H9 (cell line): ENCODE measurements around the gene TSPAN31. TPM values are rescaled to one million over a fixed set of nuclear protein-coding genes. Genes with fewer than 3 reads are reported as not detected.

ENCODE experiments used
- DNase-seq: peaks from one replicate; pipeline ENCODE4 v3.0.0-alpha.2; 2017
- H2AFZ ChIP-seq: one replicate; pipeline ENCODE4 v1.6.1; 2013; ENCODE audit warnings: mild to moderate bottlenecking, low read length, control low read depth, moderate library complexity
- H2AK5ac ChIP-seq: 2 replicates; pipeline ENCODE4 v1.6.1; 2013; ENCODE audit warnings: low read length, control low read depth, mixed read lengths; ENCODE audit not compliant: insufficient read length
- H2BK120ac ChIP-seq: one replicate; pipeline ENCODE4 v1.6.1; 2013; ENCODE audit warnings: low read depth, mild to moderate bottlenecking, low read length, control low read depth, inconsistent platforms; ENCODE audit not compliant: poor library complexity, severe bottlenecking
- H2BK12ac ChIP-seq: 2 replicates; pipeline ENCODE4 v1.6.1; 2013; ENCODE audit warnings: low read length, control low read depth, mixed read lengths, low read depth; ENCODE audit not compliant: insufficient read length
- H2BK15ac ChIP-seq: 2 replicates; pipeline ENCODE4 v1.6.1; 2013; ENCODE audit warnings: low read depth, low read length, control low read depth
- H2BK20ac ChIP-seq: one replicate; pipeline ENCODE4 v1.6.1; 2013; ENCODE audit warnings: low read depth, mild to moderate bottlenecking, low read length, control low read depth, inconsistent platforms; ENCODE audit not compliant: poor library complexity, severe bottlenecking
- H2BK5ac ChIP-seq: 2 replicates; pipeline ENCODE4 v1.6.1; 2013; ENCODE audit warnings: low read length, control low read depth, mixed read lengths; ENCODE audit not compliant: insufficient read length
- H3K14ac ChIP-seq: 2 replicates; pipeline ENCODE4 v1.6.1; 2013; ENCODE audit warnings: low read length, control low read depth; ENCODE audit not compliant: insufficient read depth
- H3K18ac ChIP-seq: 2 replicates; pipeline ENCODE4 v1.6.1; 2013; ENCODE audit warnings: low read depth, mild to moderate bottlenecking, mixed read lengths, low read length, control low read depth; ENCODE audit not compliant: insufficient read length
- H3K23ac ChIP-seq: 2 replicates; pipeline ENCODE4 v1.6.1; 2013; ENCODE audit warnings: low read length, control low read depth, mixed read lengths, low read depth; ENCODE audit not compliant: insufficient read length
- H3K23me2 ChIP-seq: 2 replicates; pipeline ENCODE4 v1.6.1; 2013; ENCODE audit warnings: low read depth, mild to moderate bottlenecking, mixed read lengths, low read length, control low read depth; ENCODE audit not compliant: insufficient read length, poor library complexity, severe bottlenecking
- H3K27ac ChIP-seq: 2 replicates; pipeline ENCODE4 v1.5.1; 2013; ENCODE audit warnings: low read length, control low read depth, mixed read lengths, low read depth; ENCODE audit not compliant: insufficient read length
- H3K27me3 ChIP-seq: 2 replicates; pipeline ENCODE4 v1.6.1; 2013; ENCODE audit warnings: low read length, control low read depth, inconsistent platforms; ENCODE audit not compliant: insufficient read depth
- H3K4ac ChIP-seq: 2 replicates; pipeline ENCODE4 v1.6.1; 2013; ENCODE audit warnings: low read depth, mild to moderate bottlenecking, control low read depth, inconsistent platforms, low read length, moderate library complexity
- H3K4me1 ChIP-seq: 2 replicates; pipeline ENCODE4 v1.6.1; 2013; ENCODE audit warnings: low read length, control low read depth, inconsistent platforms; ENCODE audit not compliant: insufficient read depth
- H3K4me2 ChIP-seq: 2 replicates; pipeline ENCODE4 v1.6.1; 2013; ENCODE audit warnings: low read length, control low read depth, mixed read lengths; ENCODE audit not compliant: insufficient read length, insufficient read depth
- H3K56ac ChIP-seq: 2 replicates; pipeline ENCODE4 v1.6.1; 2013; ENCODE audit warnings: low read depth, mild to moderate bottlenecking, mixed read lengths, low read length, control low read depth; ENCODE audit not compliant: insufficient read length
- H3K79me1 ChIP-seq: 2 replicates; pipeline ENCODE4 v1.6.1; 2013; ENCODE audit warnings: low read depth, mild to moderate bottlenecking, moderate library complexity, low read length, control low read depth, inconsistent platforms; ENCODE audit not compliant: insufficient read depth, poor library complexity, severe bottlenecking
- H3K79me2 ChIP-seq: 2 replicates; pipeline ENCODE4 v1.6.1; 2013; ENCODE audit warnings: low read length, control low read depth, inconsistent platforms; ENCODE audit not compliant: insufficient read depth
- H3K9ac ChIP-seq: 2 replicates; pipeline ENCODE4 v1.6.1; 2013; ENCODE audit warnings: low read length, control low read depth, mixed read lengths; ENCODE audit not compliant: insufficient read length; ENCODE audit errors: extremely low read depth
- H3K9me3 ChIP-seq: one replicate; pipeline ENCODE4 v1.6.1; 2013; ENCODE audit warnings: low read depth, low read length, inconsistent platforms; ENCODE audit not compliant: control insufficient read depth
- H3T11ph ChIP-seq: one replicate; pipeline ENCODE4 v1.6.1; 2013; ENCODE audit warnings: mild to moderate bottlenecking, low read length, control low read depth, inconsistent platforms
- H4K20me1 ChIP-seq: one replicate; pipeline ENCODE4 v1.6.1; 2013; ENCODE audit not compliant: control insufficient read depth, insufficient read length, insufficient read depth
- H4K5ac ChIP-seq: 2 replicates; pipeline ENCODE4 v1.6.1; 2013; ENCODE audit warnings: low read depth, mild to moderate bottlenecking, mixed read lengths, low read length, control low read depth; ENCODE audit not compliant: insufficient read length
- H4K8ac ChIP-seq: replicated peaks from 2 replicates; pipeline ENCODE4 v1.6.1; 2013; ENCODE audit warnings: low read length, control low read depth, mixed read lengths, low read depth; ENCODE audit not compliant: insufficient read length
- H4K91ac ChIP-seq: 2 replicates; pipeline ENCODE4 v1.6.1; 2013; ENCODE audit warnings: low read depth, mild to moderate bottlenecking, moderate library complexity, mixed read lengths, low read length, control low read depth; ENCODE audit not compliant: insufficient read length
- H3K27ac Mint-ChIP-seq, 3 experiments: 2 replicates in 2 of 3; 3 replicates in 1 of 3; pipeline ENCODE4 v1.8.0; 2020 to 2021; ENCODE audit warnings: mixed read lengths in 3 of 3, mild to moderate bottlenecking in 1 of 3, moderate library complexity in 1 of 3
- H3K27me3 Mint-ChIP-seq: 2 replicates; pipeline ENCODE4 v1.8.0; 2021; ENCODE audit warnings: low read depth, mild to moderate bottlenecking, moderate library complexity, mixed read lengths
- H3K36me3 Mint-ChIP-seq, 3 experiments: 2 replicates in 2 of 3; 3 replicates in 1 of 3; pipeline ENCODE4 v1.8.0; 2020 to 2021; ENCODE audit warnings: low read depth in 3 of 3, mixed read lengths in 3 of 3; ENCODE audit not compliant: insufficient read depth in 1 of 3
- H3K4me1 Mint-ChIP-seq, 2 experiments: 2 replicates each; pipeline ENCODE4 v1.8.0; 2020; ENCODE audit warnings: mixed read lengths in 2 of 2
- H3K4me3 Mint-ChIP-seq, 2 experiments: 2 replicates in 1 of 2; 3 replicates in 1 of 2; pipeline ENCODE4 v1.8.0; 2020 to 2021; ENCODE audit warnings: mild to moderate bottlenecking in 2 of 2, mixed read lengths in 2 of 2, moderate library complexity in 1 of 2
- H3K9me3 Mint-ChIP-seq, 2 experiments: 2 replicates in 1 of 2; 3 replicates in 1 of 2; pipeline ENCODE4 v1.8.0; 2020; ENCODE audit warnings: mild to moderate bottlenecking in 2 of 2, mixed read lengths in 2 of 2, moderate library complexity in 1 of 2
- WGBS: extraction: QIAGEN DNeasy Blood & Tissue Kit; methylation state at CpG from one replicate; pipeline ENCODE4 v1.1.7; 2013; ENCODE audit warnings: missing lambda C conversion rate, low lambda C conversion rate, mixed read lengths; ENCODE audit not compliant: insufficient read length; ENCODE audit errors: extremely low coverage; 5-methylcytosine and 5-hydroxymethylcytosine counted together
- total RNA-seq: library from RNA; stranded (reverse); gene quantifications from 2 replicates; pipeline ENCODE4 v1.2.1, GENCODE V29; 2021
- TF ChIP-seq, protein P1 (sequence below): fragments of 200-600 bp; sonication (generic); conservative IDR thresholded peaks from 3 replicates; pipeline ENCODE4 v1.8.0; 2021; ENCODE audit warnings: antibody characterized with exemption, mild to moderate bottlenecking

Gene TSPAN31
- total RNA-seq, 1 experiment from 2014 or later: 20.0 TPM

DNA sequence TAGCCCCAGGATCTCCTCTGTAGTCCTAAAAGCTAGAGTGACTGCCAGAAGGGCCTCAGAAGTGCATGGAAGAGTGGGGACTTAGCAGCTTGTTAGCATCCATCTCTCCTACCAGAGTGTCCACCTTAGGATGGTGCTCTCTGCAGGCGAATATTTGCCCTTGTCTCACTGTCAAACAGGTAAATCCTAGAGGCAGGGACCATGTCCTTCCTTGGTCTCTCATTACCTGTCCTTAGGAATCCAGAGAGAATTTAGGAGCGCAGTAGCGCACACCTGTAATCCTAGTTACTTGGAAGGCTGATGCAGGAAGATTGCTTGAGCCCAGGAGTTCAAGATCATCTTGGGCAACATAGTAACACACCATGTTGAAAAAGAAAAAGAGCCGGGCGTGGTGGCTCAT is 27.7 kb upstream of the TSPAN31 start:
- H2BK120ac ChIP-seq: no peak overlapping the region
- no peaks in the 10 kb centered on the region for H3K9me3 ChIP-seq
- DNase-seq: no peak
- H3K79me1 ChIP-seq: no peaks in the 10 kb centered on the region
- H2BK12ac ChIP-seq: no peak overlapping the region
- no peak overlapping the region for H3T11ph ChIP-seq
- no peak overlapping the region for H2BK5ac ChIP-seq
- H3K9ac ChIP-seq: no peak overlapping the region
- H3K4me1 ChIP-seq: no peaks in the 10 kb centered on the region
- H3K79me2 ChIP-seq: no peaks in the 10 kb centered on the region
- H2AFZ ChIP-seq: no peak overlapping the region
- WGBS: no CpG with 5 or more reads among the region's 5 CpGs
- H3K27me3 ChIP-seq: no peaks in the 10 kb centered on the region
- no peaks in the 10 kb centered on the region for H4K20me1 ChIP-seq
- no peak overlapping the region for H3K4me2 ChIP-seq
- H3K4ac ChIP-seq: no peak overlapping the region
- H4K91ac ChIP-seq: no peak overlapping the region
- H3K4me3 Mint-ChIP-seq: no peak overlapping the region
- no peak overlapping the region for H2AK5ac ChIP-seq
- peaks cover 16 to 53% (median 24%) of the 10 kb centered on the region in 3 experiments for H3K36me3 Mint-ChIP-seq
- H3K14ac ChIP-seq: no peak overlapping the region
- H3K4me1 Mint-ChIP-seq: no peaks in the 10 kb centered on the region
- H2BK15ac ChIP-seq: no peak overlapping the region
- no peaks in the 10 kb centered on the region for H3K23me2 ChIP-seq
- no peak overlapping the region for H4K5ac ChIP-seq
- no peak overlapping the region for H4K8ac ChIP-seq
- H2BK20ac ChIP-seq: no peak overlapping the region
- no peaks in the 10 kb centered on the region for H3K27me3 Mint-ChIP-seq
- H3K23ac ChIP-seq: no peak overlapping the region
- H3K56ac ChIP-seq: no peak overlapping the region
- H3K27ac Mint-ChIP-seq: no peak overlapping the region
- no peak overlapping the region for H3K18ac ChIP-seq
- no peak overlapping the region for H3K27ac ChIP-seq
- no peaks in the 10 kb centered on the region for H3K9me3 Mint-ChIP-seq
- TF ChIP-seq, protein P1, sequence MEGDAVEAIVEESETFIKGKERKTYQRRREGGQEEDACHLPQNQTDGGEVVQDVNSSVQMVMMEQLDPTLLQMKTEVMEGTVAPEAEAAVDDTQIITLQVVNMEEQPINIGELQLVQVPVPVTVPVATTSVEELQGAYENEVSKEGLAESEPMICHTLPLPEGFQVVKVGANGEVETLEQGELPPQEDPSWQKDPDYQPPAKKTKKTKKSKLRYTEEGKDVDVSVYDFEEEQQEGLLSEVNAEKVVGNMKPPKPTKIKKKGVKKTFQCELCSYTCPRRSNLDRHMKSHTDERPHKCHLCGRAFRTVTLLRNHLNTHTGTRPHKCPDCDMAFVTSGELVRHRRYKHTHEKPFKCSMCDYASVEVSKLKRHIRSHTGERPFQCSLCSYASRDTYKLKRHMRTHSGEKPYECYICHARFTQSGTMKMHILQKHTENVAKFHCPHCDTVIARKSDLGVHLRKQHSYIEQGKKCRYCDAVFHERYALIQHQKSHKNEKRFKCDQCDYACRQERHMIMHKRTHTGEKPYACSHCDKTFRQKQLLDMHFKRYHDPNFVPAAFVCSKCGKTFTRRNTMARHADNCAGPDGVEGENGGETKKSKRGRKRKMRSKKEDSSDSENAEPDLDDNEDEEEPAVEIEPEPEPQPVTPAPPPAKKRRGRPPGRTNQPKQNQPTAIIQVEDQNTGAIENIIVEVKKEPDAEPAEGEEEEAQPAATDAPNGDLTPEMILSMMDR: no peak
